Measurements from ENCODE around the gene AKT3. TPM values are rescaled to one million over a fixed set of nuclear protein-coding genes. Genes with fewer than 3 reads are reported as not detected.

The AKT3 gene
- total RNA-seq, 4 donors from 2014 or later: 2.0 to 32.2 (median 9.3) TPM

DNA sequence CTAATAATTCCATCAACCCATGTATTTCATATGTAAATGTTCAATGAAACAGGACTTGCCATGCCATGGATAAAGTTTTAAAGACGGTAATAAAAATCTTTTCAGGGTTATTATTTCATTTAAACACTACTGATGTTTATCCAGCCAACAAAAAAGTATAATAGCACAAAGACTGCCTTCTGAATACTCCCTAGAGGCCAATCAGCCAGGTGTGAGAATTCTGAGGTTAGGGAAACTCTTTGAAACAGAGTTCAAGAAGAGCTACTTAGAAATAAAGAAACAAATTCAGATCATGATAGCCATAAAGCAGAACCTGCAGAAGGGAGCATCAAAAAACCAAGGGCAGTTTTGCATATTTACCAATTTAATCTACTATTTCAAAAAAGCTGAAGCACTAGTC is 48.7 kb downstream of the AKT3 start:
- DNase-seq: no peak
- H3K27me3 ChIP-seq: no peaks in the 10 kb centered on the region
- TF ChIP-seq, protein P1, sequence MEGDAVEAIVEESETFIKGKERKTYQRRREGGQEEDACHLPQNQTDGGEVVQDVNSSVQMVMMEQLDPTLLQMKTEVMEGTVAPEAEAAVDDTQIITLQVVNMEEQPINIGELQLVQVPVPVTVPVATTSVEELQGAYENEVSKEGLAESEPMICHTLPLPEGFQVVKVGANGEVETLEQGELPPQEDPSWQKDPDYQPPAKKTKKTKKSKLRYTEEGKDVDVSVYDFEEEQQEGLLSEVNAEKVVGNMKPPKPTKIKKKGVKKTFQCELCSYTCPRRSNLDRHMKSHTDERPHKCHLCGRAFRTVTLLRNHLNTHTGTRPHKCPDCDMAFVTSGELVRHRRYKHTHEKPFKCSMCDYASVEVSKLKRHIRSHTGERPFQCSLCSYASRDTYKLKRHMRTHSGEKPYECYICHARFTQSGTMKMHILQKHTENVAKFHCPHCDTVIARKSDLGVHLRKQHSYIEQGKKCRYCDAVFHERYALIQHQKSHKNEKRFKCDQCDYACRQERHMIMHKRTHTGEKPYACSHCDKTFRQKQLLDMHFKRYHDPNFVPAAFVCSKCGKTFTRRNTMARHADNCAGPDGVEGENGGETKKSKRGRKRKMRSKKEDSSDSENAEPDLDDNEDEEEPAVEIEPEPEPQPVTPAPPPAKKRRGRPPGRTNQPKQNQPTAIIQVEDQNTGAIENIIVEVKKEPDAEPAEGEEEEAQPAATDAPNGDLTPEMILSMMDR (IDR thresholded peaks at IDR 0.05): no peak
- no peak for TF ChIP-seq POLR2A (IDR thresholded peaks at IDR 0.05)
- H3K9me3 ChIP-seq: no peaks in the 10 kb centered on the region
- H3K4me3 ChIP-seq: no peak overlapping the region
- H3K36me3 ChIP-seq: no peaks in the 10 kb centered on the region
- no peak overlapping the region for H3K27ac ChIP-seq
- H3K4me1 ChIP-seq: peaks cover 0 to 5% (median 5%) of the 10 kb centered on the region in 3 donors
- whole genome bisulfite sequencing, 2 donors: 55 to 89% methylated on average over 1 of the region's 1 CpG
- intact Hi-C loops (cut with DNase I): no loop called here

DNA sequence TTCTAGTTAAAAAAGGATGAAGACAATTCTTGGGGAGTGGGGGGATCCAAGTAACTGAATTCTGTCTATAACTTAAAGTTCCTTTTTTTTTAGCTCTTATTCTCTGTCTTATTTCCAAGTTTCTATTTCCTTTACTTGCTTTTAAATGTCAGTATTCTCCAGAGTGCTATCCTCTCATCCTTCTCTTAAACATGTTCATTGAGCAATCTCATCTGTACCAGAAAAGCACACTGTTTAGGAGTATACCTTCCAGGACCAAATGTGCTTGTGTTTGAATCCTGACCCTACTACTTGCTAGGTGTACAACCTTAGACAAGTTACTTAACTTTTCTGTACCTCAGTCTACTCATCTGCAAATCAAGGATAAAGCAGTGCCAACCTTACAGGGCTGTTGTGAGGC is 50.1 kb downstream of the AKT3 start:
- TF ChIP-seq, protein P1 (IDR thresholded peaks at IDR 0.05): no peak
- no peak for TF ChIP-seq POLR2A (IDR thresholded peaks at IDR 0.05)
- Histone ChIP-seq H3K27ac (no peak overlapping the region), H3K27me3 (no peaks in the 10 kb centered on the region), H3K36me3 (no peaks in the 10 kb centered on the region), H3K4me1 (peaks cover 0 to 5% (median 5%) of the 10 kb centered on the region in 3 donors), H3K4me3 (no peak overlapping the region), H3K9me3 (no peaks in the 10 kb centered on the region)
- intact Hi-C loops (cut with DNase I): no loop called here
- DNase-seq: no peak

DNA sequence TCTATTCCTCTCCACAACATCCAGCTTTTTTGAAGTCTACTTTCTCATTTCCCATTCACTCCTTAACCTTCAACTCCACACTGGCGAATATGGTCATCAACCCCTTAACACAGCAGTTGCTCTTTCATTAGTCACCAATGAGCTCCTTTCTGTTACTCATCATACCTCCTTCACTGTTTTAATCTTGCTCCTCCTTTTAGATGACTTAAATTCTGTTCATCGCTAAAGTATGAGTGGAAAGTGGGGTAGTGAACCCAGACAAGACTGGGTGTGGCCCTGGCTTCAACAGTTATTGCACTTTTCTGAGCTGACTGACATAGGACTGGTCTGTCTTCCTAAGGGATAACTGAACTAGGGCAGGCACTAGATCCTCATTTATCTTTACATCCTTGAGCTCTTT is 51.3 kb downstream of the AKT3 start:
- TF ChIP-seq, protein P1 (IDR thresholded peaks at IDR 0.05): no peak
- no peak for TF ChIP-seq POLR2A (IDR thresholded peaks at IDR 0.05)
- no peaks in the 10 kb centered on the region for H3K36me3 ChIP-seq
- no peak for DNase-seq
- H3K27me3 ChIP-seq: no peaks in the 10 kb centered on the region
- intact Hi-C loops (cut with DNase I): no loop called here
- 49 to 63% methylated on average over 2 of the region's 2 CpGs for WGBS, 2 donors
- no peak overlapping the region for H3K4me3 ChIP-seq
- H3K4me1 ChIP-seq: peaks cover 0 to 5% (median 5%) of the 10 kb centered on the region in 3 donors
- no peaks in the 10 kb centered on the region for H3K9me3 ChIP-seq
- H3K27ac ChIP-seq: no peak overlapping the region

DNA sequence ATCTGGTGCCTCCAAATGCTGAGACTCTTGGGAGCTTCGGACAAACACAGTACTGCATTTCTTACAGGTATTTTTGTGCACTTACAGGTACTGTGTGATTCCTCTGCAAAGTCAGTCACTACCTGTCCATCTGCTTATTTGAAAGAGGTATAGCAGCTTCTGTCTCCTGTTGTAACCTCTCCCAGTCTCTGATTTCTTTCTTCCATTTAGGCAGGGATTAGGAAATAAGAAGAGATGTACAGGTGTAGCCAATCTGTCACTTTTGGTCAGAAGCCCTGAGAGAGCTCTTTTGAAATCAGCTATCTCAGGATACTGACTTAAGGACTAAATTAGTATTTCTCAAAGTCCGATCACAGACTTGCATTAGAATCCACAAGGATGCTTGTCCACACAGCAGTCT is 54.0 kb downstream of the AKT3 start:
- WGBS, 2 donors: 90 to 93% methylated on average over 2 of the region's 2 CpGs
- DNase-seq: no peak
- H3K4me1 ChIP-seq: peaks cover 0 to 25% (median 11%) of the 10 kb centered on the region in 3 donors
- H3K27ac ChIP-seq: no peak overlapping the region
- intact Hi-C loops (cut with DNase I): no loop called here
- H3K4me3 ChIP-seq: no peak overlapping the region
- H3K9me3 ChIP-seq: no peaks in the 10 kb centered on the region
- no peaks in the 10 kb centered on the region for H3K36me3 ChIP-seq
- TF ChIP-seq POLR2A (IDR thresholded peaks at IDR 0.05): no peak
- TF ChIP-seq, protein P1 (IDR thresholded peaks at IDR 0.05): no peak
- H3K27me3 ChIP-seq: no peaks in the 10 kb centered on the region

DNA sequence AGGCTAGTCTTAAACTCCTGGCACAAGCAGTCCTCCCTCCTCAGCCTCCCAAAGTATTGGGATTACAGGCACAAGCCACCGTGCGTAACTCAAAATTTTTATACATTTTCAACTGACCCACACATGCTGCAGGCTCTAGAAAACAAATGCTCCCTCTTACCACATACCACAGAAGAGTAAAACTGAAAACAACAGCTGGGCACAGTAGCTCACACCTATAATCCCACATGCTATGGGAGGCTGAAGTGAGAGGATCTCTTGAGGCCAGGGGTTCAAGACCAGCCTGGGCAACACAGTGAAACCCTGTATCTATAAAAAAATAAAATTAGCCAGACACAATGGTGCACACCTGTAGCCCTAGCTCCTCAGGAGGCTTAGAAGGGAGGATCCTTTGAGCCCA is 56.7 kb downstream of the AKT3 start:
- 80 to 82% methylated on average over 2 of the region's 2 CpGs for WGBS, 2 donors
- DNase-seq: no peak
- H3K4me1 ChIP-seq: peaks cover 0 to 34% (median 15%) of the 10 kb centered on the region in 3 donors
- H3K27ac ChIP-seq: peak overlapping the region in 2 of 4 donors; percentile 54 to 77
- H3K27me3 ChIP-seq: no peaks in the 10 kb centered on the region
- H3K9me3 ChIP-seq: no peaks in the 10 kb centered on the region
- no peak overlapping the region for H3K4me3 ChIP-seq
- TF ChIP-seq, protein P1 (IDR thresholded peaks at IDR 0.05): no peak
- no peak for TF ChIP-seq POLR2A (IDR thresholded peaks at IDR 0.05)
- intact Hi-C loops (cut with DNase I): no loop called here
- no peaks in the 10 kb centered on the region for H3K36me3 ChIP-seq

Measured in esophagus squamous epithelium (tissue), 5 donors.